HG03108 (cell line): ENCODE results near the gene RACGAP1.
"Not testable (repeated sequence)": the region's sequence is repeated elsewhere in the genome, so short reads cannot be mapped to it uniquely, and the experiment has no call there.

Experiments
- ATAC-seq: cut with Tn5 transposase; IDR thresholded peaks from one replicate; pipeline ENCODE4 v1.9.1; 2021; ENCODE audit warnings: moderate library complexity; ENCODE audit not compliant: unreplicated experiment

The RACGAP1 gene

DNA sequence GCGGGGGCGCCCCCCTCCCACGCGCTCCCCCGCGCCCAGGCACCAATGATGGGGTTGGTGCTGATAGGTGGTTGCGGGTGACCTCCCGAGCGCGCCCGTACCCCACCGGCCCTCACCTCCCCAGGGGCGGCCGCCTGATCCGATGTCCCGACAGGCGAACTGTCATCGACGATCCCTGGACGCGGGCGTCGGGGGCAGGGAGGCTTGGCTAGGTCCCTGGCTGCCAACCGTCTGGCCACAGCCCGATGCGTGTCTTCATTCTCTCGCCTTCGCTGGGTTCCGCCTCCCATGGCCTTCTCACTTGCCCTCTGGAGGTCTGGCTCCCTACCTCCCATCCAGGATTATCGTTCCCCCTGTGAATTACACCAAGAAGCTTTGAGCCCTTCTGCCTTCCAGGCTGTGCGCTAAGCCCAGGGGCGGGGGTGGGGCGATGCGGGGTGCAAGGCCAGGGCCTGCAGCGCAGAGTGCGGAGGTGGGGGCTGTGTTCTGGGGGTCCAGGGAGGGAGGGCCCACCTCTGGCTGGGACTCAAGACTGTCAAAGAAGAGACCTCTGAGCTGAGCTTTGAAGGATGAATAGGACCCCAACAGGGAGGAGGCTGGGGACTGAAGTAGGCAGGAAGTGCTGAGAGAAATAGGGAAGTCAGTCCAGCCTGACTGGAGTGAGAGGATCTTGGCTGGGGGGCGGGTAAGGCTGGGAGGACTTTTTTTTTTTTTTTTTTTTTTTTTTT is 7.7 kb upstream of the RACGAP1 start:
- no peak for ATAC-seq

DNA sequence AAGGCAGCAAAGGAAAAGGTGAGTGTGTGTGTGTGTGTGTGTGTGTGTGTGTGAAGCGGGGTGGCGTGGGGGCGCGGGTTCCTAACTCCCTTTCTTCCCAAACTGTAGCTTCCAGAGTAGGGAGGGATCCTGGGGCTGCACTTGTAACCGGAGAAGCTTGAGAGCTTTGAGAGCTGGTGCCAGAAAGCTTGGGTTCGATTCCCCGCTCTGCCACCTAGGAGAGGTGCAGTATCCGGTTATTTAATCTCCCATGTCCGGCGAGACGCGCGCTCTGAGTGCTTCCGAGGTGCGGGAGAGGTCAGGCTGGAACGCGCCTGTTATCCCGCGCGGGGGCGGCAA is 7.2 kb upstream of the RACGAP1 start:
- ATAC-seq, result no peak

DNA sequence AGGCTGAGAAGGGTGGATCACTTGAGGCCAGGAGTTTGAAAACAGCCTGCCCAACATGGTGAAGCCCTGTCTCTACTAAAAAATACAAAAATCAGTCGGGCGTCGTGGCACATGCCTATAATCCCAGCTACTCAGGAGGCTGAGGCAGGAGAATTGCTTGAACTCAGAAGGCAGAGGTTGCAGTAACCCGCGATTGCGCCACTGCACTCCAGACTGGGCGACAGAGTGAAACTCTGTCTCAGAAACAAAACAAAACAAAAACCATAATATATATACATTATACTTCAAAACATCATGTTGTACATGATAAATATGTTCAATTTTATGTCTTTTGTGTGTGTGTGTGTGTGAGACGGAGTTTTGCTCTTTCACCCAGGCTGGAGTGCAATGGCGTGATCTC is 5.2 kb upstream of the RACGAP1 start:
- ATAC-seq, result not testable (repeated sequence)

DNA sequence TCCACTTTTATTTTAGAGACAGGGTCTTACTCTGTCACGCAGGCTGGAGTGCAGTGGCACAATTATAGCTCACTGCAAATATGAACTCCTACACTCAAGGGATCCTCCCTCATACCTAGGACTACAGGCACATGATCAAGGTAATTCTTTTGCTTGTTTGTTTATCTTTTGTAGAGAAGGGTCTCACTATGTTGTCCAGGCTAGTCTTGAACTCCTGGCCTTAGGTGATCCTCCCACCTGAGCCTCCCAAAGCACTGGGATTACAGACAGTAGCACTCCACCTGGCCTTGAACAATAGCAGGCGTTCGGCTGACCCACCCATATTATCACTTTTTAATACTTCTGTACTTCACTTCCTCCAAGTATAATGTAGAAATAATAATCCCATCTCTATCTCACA is 1.4 kb upstream of the RACGAP1 start:
- no peak for ATAC-seq

DNA sequence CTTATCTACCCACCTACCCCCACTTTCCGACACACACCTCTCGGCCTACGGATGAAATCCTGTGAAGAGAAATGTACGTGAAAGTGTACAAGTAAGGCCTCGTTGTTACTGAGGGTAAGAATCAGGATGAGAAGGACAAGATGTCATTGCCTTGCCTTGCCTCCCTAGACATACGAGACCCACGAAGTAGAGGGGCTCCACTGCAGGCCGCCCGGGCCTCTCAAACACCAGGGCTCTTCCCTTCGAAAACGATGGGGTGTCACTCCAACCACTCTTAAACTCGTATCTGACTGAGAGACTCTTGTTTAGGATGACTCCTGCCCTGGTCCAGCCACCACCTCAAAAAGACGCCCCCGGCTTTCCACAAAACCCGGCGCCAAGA is 498 bp downstream of the RACGAP1 start:
- no peak for ATAC-seq

DNA sequence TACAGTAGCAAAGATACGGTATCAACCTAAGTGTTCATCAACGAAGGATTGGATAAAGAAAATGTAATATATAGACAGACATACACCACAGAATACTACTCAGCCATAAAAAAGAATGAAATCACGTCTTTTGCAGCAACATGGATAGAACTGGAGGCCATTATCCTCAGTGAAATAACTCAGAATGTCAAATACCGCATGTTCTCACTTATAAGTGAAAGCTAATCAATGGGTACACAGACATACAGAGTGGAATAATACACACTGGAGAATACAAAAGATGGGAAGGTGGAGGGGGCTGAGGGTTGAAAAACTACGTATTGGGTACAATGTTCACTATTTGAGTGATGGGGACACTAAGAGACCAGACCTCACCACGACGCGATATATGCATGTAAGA is 1.1 kb downstream of the RACGAP1 start:
- no peak for ATAC-seq

DNA sequence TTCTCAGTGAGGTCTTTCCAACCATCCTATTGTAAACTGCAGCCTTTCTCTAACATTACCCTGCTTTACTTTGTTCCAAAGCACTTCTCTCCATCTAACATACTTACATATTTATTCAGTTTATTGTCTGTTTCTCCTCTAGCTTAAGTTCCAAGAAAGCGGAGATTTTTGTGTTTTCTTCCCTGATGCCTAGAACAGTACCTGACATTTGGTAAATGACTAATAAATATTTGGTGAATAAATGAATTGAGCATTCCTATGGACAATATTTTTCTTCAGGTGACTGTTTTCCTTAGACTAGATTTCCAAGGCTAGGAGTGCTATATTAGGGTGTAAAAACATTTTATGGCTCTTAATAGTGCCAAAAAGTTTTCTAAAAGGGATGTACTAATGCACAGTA is 2.4 kb downstream of the RACGAP1 start:
- ATAC-seq, result no peak

DNA sequence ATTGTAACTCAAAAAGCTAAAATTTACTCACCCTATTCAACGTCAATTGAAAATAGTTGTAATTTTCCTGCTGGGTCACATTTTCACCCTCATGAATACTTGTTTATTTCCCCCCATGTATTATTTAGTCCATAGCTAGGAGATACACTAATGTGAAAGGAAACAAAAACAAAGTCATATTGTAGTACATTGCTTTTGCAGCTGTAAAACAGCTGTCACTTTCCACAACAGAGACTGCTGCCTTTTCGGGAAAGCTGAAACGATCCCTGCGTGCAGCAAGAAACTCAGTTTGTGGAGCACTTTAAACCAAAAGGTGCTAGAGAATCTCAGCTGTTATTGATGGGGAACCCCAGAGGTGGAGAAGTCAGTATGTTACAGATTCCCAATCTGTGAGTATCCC is 4.3 kb downstream of the RACGAP1 start:
- no peak for ATAC-seq

DNA sequence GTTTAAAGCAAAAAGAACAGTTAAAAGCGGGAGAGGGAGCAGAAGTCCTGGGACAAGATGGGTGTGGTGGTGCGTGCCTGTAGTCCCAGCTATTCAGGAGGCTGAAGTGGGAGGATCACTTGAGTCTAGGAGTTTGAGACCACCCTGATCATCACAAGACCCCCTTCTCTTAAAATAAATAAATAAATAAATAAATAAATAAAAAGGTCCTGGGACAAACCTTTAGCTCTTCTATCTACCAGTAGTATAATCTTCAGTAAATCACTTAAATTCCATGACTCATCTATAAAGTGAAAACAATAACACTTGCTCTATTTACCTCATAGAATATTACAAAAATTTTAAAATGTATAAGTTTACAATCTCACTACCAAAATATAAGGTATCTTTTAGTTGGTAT is 5.8 kb downstream of the RACGAP1 start:
- no peak for ATAC-seq

DNA sequence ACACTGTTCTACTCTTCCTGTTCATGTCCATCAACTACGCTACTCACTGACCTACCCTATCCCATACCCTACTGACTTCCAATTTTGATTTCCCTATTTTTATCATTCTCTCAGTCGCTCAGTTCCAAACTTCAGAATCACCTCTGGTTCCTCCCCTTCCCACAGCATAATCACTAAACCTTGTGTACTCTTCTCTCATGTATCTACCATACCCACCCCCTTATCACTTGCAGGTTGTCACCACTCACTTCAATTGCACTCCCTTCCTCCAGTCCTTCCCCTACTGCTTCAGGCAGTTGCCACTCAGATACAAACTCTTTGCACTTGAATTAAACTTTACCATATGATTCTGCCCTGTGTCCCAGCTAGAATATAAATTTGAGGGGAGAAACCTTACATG is 6.3 kb downstream of the RACGAP1 start:
- no peak for ATAC-seq

DNA sequence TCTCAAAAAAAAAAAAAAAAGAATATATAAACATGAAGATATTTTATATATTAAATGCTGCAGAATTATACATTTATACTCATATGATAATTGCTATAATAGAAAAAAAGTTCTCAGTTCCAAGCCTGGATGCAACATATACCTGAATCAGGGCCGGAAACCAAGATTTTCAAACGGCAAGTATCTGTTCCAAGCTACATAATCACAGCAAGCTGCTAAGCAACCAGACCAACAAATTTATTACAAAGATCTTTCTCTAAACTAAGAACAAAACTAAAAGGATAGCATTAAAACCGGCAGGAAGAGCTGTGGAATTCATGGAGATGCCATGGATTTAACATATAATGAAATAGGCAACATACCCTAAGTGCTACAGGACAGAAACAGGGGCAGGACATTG is 7.1 kb downstream of the RACGAP1 start:
- no peak for ATAC-seq

DNA sequence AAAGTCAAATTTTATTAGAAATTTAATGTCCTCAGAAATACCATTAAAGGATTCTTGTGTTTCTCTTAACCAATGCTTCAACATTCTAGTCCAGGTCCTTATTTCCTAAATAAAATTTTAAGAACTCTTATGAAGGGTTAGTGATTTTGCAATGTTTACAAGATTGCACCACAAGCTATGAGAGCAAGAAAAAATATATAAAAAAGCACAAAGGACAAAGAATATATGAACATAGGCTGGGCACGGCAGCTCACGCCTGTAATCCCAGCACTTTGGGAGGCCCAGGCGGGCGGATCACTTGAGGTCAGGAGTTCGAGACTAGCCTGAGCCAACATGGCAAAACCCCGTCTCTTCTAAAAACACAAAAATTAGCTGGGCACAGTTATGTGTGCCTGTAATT is 7.7 kb downstream of the RACGAP1 start:
- ATAC-seq, result no peak

DNA sequence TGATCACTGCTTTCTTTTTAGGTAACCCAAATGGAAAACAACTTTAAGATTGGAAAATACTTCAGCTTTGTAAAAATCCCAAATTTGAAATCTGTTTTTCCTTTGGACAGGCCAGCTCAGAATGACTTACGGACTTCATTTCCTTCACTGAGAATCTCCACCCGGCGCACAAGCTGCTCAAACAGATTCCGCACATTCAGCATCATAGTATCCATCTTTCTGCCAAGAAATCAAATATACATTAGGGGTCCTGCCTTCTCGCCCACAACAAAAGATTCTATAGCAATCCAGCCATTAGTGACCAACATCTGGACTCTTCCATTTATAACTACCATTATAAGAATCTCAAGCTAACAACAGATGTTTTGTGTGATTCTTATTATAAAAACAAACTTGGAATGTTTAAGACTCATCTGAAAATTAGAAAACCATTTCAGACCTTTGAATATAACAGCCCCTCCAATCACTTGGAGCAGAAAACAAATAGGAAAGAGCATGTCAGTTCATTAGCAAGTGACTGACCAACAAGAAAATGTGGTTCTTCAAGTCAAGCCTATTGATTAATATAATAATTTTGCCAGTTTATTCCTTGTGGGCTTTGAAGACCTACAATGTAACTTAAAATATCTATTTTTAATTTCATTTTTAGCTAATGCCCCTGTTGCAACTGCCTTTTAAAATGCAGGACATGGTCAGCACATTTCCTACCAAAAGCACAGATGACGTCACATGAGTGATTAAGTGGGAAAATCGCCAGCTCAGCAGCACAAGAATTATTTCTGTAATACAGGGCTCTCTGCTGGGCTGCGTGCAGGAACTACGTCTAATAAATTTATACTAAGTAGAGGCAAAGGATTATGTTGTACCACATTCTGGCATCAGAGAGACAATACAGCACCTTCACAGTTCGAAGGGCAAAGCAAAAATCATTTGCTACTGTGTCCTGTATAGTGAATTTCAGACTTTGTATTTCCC is 8.5 kb downstream of the RACGAP1 start:
- ATAC-seq, result no peak

DNA sequence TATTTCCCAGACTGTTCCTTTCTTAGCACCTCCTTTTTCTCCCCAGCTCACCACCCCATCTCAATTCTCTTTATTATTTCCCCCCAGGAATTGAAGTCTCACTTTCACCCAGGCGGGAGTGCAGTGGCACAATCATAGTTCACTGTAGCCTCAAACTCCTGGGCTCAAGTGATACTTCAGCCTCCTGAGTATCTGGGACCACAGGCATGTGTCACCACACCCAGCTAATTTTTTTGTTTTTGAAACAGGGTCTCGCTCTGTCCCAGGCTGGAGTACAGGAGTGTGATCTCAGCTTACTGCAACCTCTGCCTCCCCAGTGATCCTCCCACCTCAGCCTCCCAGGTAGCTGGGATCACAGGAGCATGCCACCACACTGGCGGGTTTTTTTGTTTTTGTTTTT is 11.0 kb downstream of the RACGAP1 start:
- no peak for ATAC-seq

DNA sequence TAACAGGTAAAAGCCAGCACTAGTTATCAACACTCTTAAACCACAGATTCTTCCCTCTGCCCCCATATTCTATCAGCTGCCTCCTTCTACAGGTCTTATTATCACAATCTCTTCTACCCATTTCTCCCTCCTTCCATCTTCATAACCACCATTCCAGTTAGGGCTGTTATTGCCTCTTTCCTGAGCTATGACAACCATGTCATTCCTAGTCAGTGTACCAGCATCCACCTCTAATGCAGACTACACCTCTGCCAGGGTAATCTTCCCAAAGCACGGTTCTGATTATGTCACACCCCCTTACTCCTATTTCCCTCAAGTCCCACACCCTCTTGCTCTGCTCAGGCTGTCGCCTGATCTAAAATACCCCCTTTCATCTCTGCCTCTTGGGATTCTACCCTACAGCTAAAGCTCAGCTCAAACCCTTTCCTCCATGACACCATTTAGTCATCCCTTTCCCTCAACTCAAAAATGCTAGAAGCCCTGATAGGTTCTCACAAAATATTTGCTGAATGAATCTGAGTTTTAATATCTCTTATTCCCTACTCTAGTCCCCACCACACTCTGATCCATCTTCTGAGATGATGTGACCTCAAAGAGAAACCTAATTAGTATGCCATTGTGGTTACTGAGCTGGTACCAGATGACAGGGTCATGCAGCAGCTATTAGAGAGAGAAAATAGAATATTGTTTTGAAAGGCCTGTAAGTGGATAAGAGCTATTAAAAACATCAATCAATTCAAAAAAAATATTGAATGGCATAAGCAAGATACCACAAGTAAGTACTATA is 11.7 kb downstream of the RACGAP1 start:
- no peak for ATAC-seq

DNA sequence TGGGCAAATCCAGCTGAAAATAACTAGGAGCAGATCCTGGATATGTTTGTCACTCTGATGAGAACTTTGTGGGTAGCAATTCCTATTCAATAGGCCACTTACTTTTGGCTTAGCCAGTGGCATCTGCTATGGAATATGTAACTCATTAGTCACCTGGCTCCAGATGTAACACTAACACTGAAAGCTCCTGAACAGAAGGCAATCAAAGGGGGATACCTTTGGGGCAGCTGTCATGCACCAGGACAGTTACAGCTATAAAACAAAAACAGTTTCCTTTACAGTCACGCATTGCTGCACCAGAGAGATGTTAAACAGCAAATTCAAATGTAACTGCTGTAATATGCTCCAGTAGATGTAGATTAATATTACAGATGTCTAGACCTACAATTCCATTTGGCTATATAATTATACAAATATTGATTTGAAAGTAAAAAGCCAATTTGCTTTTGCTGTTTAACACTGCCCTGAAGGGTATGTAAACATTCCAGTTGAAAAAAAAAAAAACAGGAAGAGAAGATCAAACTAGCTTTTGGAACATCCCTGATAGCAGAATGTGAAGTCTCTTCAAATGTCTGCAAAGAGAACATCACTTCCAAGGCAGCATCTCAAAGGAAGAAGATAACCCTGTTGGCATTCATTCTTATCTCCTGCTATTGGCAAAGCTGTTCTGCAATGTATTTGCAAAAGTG is 18.4 kb downstream of the RACGAP1 start:
- ATAC-seq, result peak; percentile 56

DNA sequence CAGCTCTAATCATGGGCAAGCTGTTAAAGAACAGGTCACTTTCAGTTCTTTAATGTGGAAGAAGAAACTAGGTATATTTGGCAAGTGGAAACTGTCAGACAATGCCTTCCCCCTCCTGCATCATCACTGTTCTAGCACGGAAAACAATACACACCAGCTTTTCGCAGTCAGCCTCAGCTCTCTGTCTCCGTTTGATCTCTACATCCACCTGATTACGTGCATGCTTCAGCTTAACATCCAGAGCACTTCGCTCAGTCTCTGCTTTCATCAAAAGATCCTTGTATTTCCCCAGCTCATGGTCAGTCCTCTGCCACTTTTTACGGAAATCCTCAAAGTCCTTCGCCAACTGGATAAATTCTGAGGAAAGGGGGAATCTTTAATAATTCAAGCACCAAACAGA is 19.0 kb downstream of the RACGAP1 start:
- ATAC-seq, result no peak

DNA sequence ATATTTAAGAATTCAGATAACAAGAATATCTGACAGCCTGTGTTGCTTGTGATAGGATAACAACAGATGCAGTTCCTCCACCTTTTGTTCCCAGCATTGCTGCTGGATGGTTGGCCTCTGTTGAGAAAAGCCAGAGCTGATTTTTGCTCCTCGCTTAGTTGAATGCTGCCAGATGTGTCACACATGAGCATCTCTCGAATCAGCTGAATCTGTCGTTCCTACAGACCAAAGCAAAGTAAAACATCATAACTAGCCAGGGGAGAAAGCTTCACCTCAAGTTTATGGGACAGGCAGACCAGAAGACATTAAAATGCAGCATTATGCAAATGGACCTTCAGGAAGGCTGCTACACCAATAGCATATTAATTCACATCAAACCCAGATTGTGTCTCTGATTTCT is 20.1 kb downstream of the RACGAP1 start:
- no peak for ATAC-seq

DNA sequence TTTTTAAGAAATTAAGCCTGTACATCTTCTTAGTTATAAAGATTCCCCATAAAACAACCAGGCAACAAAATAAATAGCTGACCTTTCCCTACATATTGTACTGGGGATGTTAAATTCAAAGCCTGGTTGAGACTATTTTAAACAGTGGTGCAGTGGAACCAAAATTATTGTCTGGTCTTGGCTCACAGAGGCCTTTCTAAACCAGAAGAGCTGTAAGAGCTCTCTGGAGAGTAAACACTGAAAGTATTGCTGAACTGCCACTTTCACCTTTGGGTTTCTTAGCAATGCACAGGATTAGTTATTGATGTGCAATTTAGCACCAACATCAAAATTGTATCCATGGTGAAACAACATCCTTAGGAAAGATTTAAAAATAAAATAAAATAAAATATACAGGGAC is 20.6 kb downstream of the RACGAP1 start:
- no peak for ATAC-seq

DNA sequence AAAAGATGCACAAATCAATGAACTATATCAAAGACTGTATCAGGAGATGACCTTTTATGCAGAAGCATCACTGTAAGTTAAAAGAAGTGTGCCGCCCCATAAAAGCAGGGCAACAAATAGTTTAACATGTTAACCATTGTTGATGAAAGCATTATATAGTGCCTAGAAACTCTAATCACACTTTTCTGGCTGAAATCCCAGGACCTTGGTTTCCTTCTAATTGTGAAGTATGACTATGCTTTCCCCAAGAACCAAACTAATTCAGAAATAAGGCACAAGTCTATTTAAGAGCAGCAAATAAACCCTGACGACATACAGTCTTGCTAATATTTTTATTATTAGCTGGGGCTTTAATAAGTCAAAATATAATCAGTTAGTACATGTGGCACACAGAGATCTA is 21.7 kb downstream of the RACGAP1 start:
- ATAC-seq, result no peak

DNA sequence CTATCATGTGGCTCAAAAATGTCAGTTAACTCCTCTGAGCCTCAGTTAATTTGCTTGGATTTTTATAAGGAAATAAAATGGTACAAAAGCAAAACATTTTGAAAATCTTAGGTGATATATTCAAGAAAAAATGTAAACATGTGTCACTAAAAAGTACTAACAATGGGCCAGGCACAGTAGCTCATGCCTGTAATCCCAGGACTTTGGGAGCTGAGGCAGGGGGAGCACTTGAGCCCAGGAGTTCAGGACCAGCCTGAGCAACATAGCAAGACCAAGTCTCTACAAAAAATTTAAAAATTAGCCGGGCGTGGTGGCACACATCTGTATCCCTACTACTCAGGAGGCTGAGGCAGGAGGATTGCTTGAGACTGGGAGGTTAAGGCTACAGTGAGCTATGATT is 26.8 kb downstream of the RACGAP1 start:
- no peak for ATAC-seq
